K562 treated with DMSO at 1 percent for 48 hours (cell line): ENCODE results near the gene METAP1D. TPM values are rescaled to one million over a fixed set of nuclear protein-coding genes. Genes with fewer than 3 reads are reported as not detected.

Experiments used
- total RNA-seq: library from RNA; unstranded; fragments of 300-600 nt; gene quantifications from 2 replicates; pipeline ENCODE4 v1.2.3, GENCODE V29; 2022; ENCODE audit warnings: low replicate concordance; ENCODE audit errors: extremely low read depth

Gene METAP1D
- not detected in 2 replicates for total RNA-seq

GRCh38 chr2:171999604-172000469 lies at the start of gene METAP1D:
METAP1D (plus strand) TSS chr2:171999953; CDS start chr2:171999970, 17 bp downstream.

GRCh38 chr2:172085460-172086159 lies 85.9 kb downstream of the METAP1D start, which contains the start of gene DLX1:
DLX1 (plus strand) TSS chr2:172085507; CDS start chr2:172085678, 171 bp downstream.

GRCh38 chr2:172102391-172103359 lies 102.9 kb downstream of the METAP1D start, which contains the start of gene DLX2:
DLX2 (minus strand) TSS chr2:172102900; CDS start chr2:172102538, 362 bp downstream.

Other genes with a start within 250 kb of the METAP1D start
- not detected in 2 replicates for gene SLC25A12, start 105.7 kb upstream of the METAP1D start, total RNA-seq
- gene HAT1, start 77.5 kb upstream of the METAP1D start, total RNA-seq: not detected in 2 replicates
- not detected in 2 replicates for gene DLX1, start 85.6 kb downstream of the METAP1D start, total RNA-seq
- not detected in 2 replicates for gene DLX2, start 102.9 kb downstream of the METAP1D start, total RNA-seq